HCT116 (cell line): ENCODE results near the gene NR2F1-AS1.

ENCODE experiments used
- EZH2 ChIP-seq: fragments of 200-600 bp; sonication (generic); IDR thresholded peaks from 2 replicates; pipeline ENCODE4 v1.6.1; 2017; ENCODE audit warnings: antibody characterized with exemption, mixed run types
- EZH2phosphoT487 ChIP-seq: fragments of 200-600 bp; IDR thresholded peaks from 2 replicates; pipeline ENCODE4 v1.6.1; 2018; ENCODE audit warnings: antibody characterized with exemption, borderline replicate concordance
- FOSL1 ChIP-seq: IDR thresholded peaks from 2 replicates; pipeline ENCODE4 v1.6.1; 2012; ENCODE audit warnings: low read depth
- POLR2A ChIP-seq: IDR thresholded peaks from 2 replicates; pipeline ENCODE4 v1.7.0; 2011; ENCODE audit warnings: borderline replicate concordance; ENCODE audit not compliant: insufficient read depth, insufficient read length; ENCODE audit errors: extremely low read depth
- POLR2AphosphoS5 ChIP-seq: IDR thresholded peaks from 2 replicates; pipeline ENCODE4 v1.6.1; 2011; ENCODE audit warnings: mild to moderate bottlenecking, low read depth, low read length, moderate library complexity
- TF ChIP-seq, protein P1 (sequence below), 3 experiments: fragments of 200-600 bp in 1 of 3; sonication (generic) in 1 of 3; IDR thresholded peaks in 2 of 3; conservative IDR thresholded peaks in 1 of 3; 2 replicates each; pipeline ENCODE4 v1.5.1; 2012 to 2017; ENCODE audit warnings: low read depth in 2 of 3, low read length in 2 of 3, antibody characterized with exemption in 1 of 3, borderline replicate concordance in 1 of 3, control low read depth in 1 of 3, mild to moderate bottlenecking in 1 of 3, mixed read lengths in 1 of 3, mixed run types in 1 of 3, moderate library complexity in 1 of 3; ENCODE audit not compliant: insufficient read depth in 1 of 3
- TF ChIP-seq, protein P2 (sequence below): IDR thresholded peaks from 2 replicates; pipeline ENCODE4 v1.6.1; 2012; ENCODE audit warnings: low read depth

DNA sequence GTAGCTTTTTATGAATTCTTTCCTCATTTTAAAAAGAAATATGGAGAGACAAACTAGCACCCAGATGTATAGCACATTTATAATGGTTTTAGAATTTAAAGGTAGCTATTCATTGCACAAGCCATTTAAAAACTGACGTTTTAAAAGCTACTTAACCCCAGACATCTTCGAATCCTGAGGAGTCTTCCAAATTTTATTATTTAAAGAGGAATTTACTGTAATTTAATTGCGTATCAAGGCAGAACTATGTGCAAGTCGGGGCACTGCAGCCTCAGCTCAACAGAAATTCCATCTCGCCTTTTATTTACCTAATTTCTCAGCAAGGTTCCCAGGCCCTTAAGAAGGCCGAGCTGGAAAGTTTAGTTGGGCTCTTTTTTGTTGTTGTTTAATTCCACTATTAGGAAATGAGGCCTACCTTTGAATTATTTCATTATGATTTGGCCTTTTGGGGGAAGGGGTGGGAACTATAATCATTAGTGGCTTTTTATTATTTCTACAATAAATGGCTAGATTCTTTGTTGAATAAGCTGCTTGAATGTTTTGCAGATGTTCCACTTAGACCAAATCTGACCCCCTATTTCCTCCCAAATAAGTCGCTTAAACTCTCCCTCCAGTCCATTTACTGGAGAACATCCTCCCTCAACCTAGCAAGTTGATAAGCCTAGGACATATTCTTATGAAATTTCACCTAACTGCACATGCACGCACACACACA, 22.2 kb upstream of the NR2F1-AS1 start:
- TF ChIP-seq POLR2AphosphoS5 = no peak
- TF ChIP-seq, protein P1, sequence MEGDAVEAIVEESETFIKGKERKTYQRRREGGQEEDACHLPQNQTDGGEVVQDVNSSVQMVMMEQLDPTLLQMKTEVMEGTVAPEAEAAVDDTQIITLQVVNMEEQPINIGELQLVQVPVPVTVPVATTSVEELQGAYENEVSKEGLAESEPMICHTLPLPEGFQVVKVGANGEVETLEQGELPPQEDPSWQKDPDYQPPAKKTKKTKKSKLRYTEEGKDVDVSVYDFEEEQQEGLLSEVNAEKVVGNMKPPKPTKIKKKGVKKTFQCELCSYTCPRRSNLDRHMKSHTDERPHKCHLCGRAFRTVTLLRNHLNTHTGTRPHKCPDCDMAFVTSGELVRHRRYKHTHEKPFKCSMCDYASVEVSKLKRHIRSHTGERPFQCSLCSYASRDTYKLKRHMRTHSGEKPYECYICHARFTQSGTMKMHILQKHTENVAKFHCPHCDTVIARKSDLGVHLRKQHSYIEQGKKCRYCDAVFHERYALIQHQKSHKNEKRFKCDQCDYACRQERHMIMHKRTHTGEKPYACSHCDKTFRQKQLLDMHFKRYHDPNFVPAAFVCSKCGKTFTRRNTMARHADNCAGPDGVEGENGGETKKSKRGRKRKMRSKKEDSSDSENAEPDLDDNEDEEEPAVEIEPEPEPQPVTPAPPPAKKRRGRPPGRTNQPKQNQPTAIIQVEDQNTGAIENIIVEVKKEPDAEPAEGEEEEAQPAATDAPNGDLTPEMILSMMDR (IDR thresholded peaks at IDR 0.05 in 2 of 3, conservative IDR thresholded peaks at IDR 0.05 in 1 of 3; ENCODE audit: borderline replicate concordance in 1 of 3, insufficient read depth in 1 of 3, low read depth in 2 of 3, low read length in 2 of 3) = no peak
- no peak for TF ChIP-seq EZH2phosphoT487
- no peak for TF ChIP-seq FOSL1
- no peak for TF ChIP-seq EZH2
- no peak for TF ChIP-seq POLR2A
- TF ChIP-seq, protein P2, sequence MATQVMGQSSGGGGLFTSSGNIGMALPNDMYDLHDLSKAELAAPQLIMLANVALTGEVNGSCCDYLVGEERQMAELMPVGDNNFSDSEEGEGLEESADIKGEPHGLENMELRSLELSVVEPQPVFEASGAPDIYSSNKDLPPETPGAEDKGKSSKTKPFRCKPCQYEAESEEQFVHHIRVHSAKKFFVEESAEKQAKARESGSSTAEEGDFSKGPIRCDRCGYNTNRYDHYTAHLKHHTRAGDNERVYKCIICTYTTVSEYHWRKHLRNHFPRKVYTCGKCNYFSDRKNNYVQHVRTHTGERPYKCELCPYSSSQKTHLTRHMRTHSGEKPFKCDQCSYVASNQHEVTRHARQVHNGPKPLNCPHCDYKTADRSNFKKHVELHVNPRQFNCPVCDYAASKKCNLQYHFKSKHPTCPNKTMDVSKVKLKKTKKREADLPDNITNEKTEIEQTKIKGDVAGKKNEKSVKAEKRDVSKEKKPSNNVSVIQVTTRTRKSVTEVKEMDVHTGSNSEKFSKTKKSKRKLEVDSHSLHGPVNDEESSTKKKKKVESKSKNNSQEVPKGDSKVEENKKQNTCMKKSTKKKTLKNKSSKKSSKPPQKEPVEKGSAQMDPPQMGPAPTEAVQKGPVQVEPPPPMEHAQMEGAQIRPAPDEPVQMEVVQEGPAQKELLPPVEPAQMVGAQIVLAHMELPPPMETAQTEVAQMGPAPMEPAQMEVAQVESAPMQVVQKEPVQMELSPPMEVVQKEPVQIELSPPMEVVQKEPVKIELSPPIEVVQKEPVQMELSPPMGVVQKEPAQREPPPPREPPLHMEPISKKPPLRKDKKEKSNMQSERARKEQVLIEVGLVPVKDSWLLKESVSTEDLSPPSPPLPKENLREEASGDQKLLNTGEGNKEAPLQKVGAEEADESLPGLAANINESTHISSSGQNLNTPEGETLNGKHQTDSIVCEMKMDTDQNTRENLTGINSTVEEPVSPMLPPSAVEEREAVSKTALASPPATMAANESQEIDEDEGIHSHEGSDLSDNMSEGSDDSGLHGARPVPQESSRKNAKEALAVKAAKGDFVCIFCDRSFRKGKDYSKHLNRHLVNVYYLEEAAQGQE = no peak
